Cardiac muscle cell (in vitro differentiated cells and primary cell): ENCODE results near the gene RBM10. TPM values are rescaled to one million over a fixed set of nuclear protein-coding genes. Genes with fewer than 3 reads are reported as not detected.
"Not testable (repeated sequence)": the region's sequence is repeated elsewhere in the genome, so short reads cannot be mapped to it uniquely, and the experiment has no call there.

Source experiments
- DNase-seq, 2 donors: peaks; one replicate each; pipeline versions ENCODE4 v3.0.0 to v3.0.0-alpha.2; 2010 to 2017; ENCODE audit warnings: low read depth in 1 of 2, low spot score in 1 of 2
- H3K27ac ChIP-seq: fragments of 200-600 bp; sonication (generic); 2 replicates; pipeline ENCODE4 v1.5.1; 2016
- H3K27me3 ChIP-seq: fragments of 200-600 bp; sonication (generic); 2 replicates; pipeline ENCODE4 v1.6.0; 2016; ENCODE audit warnings: control low read depth
- H3K36me3 ChIP-seq: fragments of 200-600 bp; sonication (generic); 2 replicates; pipeline ENCODE4 v1.5.1; 2016; ENCODE audit warnings: control low read depth
- H3K4me1 ChIP-seq: fragments of 200-600 bp; sonication (generic); 2 replicates; pipeline ENCODE4 v1.8.1; 2017; ENCODE audit warnings: low read depth, mild to moderate bottlenecking, mixed run types
- H3K4me3 ChIP-seq: fragments of 200-600 bp; sonication (generic); 2 replicates; pipeline ENCODE4 v1.5.1; 2016; ENCODE audit warnings: mild to moderate bottlenecking
- H3K9me3 ChIP-seq: fragments of 200-600 bp; sonication (generic); 2 replicates; pipeline ENCODE4 v1.5.1; 2017; ENCODE audit warnings: low read depth, mild to moderate bottlenecking, control low read depth
- CTCF ChIP-seq: IDR thresholded peaks from 2 replicates; pipeline ENCODE4 v1.5.1; 2012; ENCODE audit warnings: low read depth, mild to moderate bottlenecking, low read length
- polyA plus RNA-seq: library from polyadenylated mRNA; unstranded; fragments of >200 nt; fragmentation: Nextera tagmentation; extraction: Ambion mirVana; gene quantifications from 2 replicates; pipeline ENCODE4 v1.2.1, GENCODE V29; 2016
- total RNA-seq: library from RNA; depleted of rRNA; stranded (reverse); fragments of >200 nt; gene quantifications from 2 replicates; pipeline ENCODE4 v1.2.3, GENCODE V29; 2016

The RBM10 gene
- total and polyA plus RNA-seq, 2 experiments from 2014 or later: 48.7 to 70.0 TPM

- no peak for TF ChIP-seq CTCF
- Histone ChIP-seq H3K4me3 (no peak overlapping the region), H3K4me1 (no peaks in the 10 kb centered on the region), H3K27ac (no peak overlapping the region), H3K27me3 (no peaks in the 10 kb centered on the region), H3K36me3 (no peaks in the 10 kb centered on the region), H3K9me3 (no peaks in the 10 kb centered on the region)
- peak in 1 of 2 donors; percentile 44 for DNase-seq
Measured at GRCh38 chrX:47112316-47112954, 32.6 kb upstream of the RBM10 start.

- not testable (repeated sequence) for H3K36me3 ChIP-seq, DNase-seq, H3K4me3 ChIP-seq, H3K4me1 ChIP-seq, H3K27me3 ChIP-seq, H3K27ac ChIP-seq, H3K9me3 ChIP-seq
Measured at GRCh38 chrX:47116551-47117110, 28.4 kb upstream of the RBM10 start.

GRCh38 chrX:47124466-47124865, 20.6 kb upstream of the RBM10 start:
- not testable (repeated sequence) for H3K36me3 ChIP-seq, H3K9me3 ChIP-seq, DNase-seq, H3K27ac ChIP-seq, H3K27me3 ChIP-seq, H3K4me3 ChIP-seq, H3K4me1 ChIP-seq

GRCh38 chrX:47129157-47129898, 15.7 kb upstream of the RBM10 start:
- H3K27me3 ChIP-seq: no peaks in the 10 kb centered on the region
- no peak overlapping the region for H3K27ac ChIP-seq
- peak; percentile 86 to 97 for DNase-seq
- H3K36me3 ChIP-seq: no peaks in the 10 kb centered on the region
- no peaks in the 10 kb centered on the region for H3K9me3 ChIP-seq
- H3K4me3 ChIP-seq: peak overlapping the region; percentile 63
- no peaks in the 10 kb centered on the region for H3K4me1 ChIP-seq
- no peak for TF ChIP-seq CTCF

- Histone ChIP-seq H3K27me3 (no peaks in the 10 kb centered on the region), H3K4me1 (no peaks in the 10 kb centered on the region), H3K36me3 (no peaks in the 10 kb centered on the region), H3K27ac (no peak overlapping the region), H3K9me3 (no peaks in the 10 kb centered on the region), H3K4me3 (peak overlapping the region; percentile 63)
- DNase-seq: peak in 1 of 2 donors; percentile 9
- no peak for TF ChIP-seq CTCF
Measured at GRCh38 chrX:47129899-47130358, 15.1 kb upstream of the RBM10 start.

- Histone ChIP-seq H3K27me3 (no peaks in the 10 kb centered on the region), H3K4me3 (no peak overlapping the region), H3K4me1 (no peaks in the 10 kb centered on the region), H3K9me3 (no peaks in the 10 kb centered on the region), H3K36me3 (no peaks in the 10 kb centered on the region), H3K27ac (no peak overlapping the region)
- no peak for TF ChIP-seq CTCF
- no peak for DNase-seq
Measured at GRCh38 chrX:47133493-47133892, 11.5 kb upstream of the RBM10 start.

GRCh38 chrX:47135650-47136049, 9.4 kb upstream of the RBM10 start:
- not testable (repeated sequence) for H3K36me3 ChIP-seq, H3K4me3 ChIP-seq, H3K9me3 ChIP-seq, H3K4me1 ChIP-seq, H3K27ac ChIP-seq, H3K27me3 ChIP-seq
- DNase-seq: peak in 1 of 2 donors; percentile 33
